ENCODE results near the gene SSH2.
"Not testable (repeated sequence)": the region's sequence is repeated elsewhere in the genome, so short reads cannot be mapped to it uniquely, and the experiment has no call there.

SSH2 gene

DNA sequence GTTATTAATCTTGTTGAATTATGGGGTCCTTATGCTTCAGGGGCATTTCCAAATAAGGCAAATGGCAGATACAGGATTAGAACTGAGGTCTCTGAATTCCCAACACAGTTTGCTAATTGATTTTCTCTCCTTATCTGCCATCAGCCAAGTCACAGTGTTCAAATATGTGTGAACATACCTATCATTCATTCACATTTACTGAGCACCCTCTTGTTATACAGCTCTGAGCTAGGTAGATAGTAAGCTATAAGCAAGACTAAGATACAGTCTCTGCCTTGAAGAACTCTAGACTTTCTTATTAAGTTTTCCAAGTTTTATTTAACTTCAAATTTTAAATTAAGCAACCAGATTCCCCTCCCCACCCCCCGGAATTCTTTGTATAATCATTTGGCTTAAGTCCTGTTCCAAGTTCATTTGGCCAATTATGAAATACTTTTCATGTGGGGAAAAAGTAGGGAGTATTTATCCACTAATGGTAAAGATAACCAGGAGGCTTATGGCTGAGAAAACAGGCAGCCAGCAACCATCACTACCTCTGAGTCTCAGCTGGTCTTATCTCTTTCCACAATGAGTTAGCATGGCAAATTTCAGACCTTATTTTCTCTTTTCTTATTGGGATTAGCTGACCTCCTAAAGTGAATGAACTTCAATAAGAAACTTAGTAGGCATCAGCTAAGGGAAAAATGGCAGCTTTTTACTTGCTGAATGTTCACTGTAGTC is 275.9 kb downstream of the SSH2 start:
- DNase-seq: no peak

DNA sequence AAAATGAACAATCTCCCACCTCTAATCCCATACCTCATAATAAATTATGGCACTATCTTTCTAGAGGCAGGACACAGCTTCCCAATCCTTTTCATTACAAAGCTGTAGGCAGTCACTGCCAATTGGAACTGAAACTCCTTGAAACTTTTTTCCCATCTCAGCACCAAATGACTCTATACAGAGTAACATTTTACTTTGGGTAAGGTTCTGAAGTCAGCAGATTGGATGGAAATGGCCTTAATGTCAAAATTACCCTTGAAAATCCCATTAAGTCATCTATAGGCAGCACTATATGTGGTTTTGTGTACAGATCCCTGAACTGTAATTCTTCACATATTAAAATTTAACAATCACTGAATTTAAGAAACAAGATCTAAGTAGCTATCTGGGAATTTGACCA is 277.1 kb downstream of the SSH2 start:
- DNase-seq: no peak

DNA sequence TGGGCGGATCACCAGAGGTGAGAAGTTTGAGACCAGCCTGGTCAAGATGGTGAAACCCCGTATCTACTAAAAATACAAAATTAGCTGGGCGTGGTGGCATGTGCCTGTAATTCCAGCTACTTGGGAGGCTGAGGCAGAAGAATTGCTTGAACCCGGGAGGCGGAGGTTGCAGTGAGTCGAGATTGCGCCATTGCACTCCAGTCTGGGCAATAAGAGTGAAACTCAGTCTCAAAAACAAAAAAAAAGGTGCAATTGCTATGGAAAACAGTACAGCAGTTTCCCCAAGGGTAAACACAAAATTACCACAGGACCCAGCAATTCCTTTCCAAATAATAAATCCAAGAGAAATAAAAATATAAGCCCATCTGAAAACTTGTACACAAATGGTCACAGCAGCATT is 278.1 kb downstream of the SSH2 start:
- not testable (repeated sequence) for DNase-seq

GRCh38 chr17:29650396-29650795 is 279.6 kb downstream of the SSH2 start:
- DNase-seq: no peak

- no peak for DNase-seq
These were observed 280.7 kb downstream of the SSH2 start for GRCh38 chr17:29649359-29649758.

- DNase-seq: no peak
These were observed 282.0 kb downstream of the SSH2 start for GRCh38 chr17:29648005-29648404.

DNA sequence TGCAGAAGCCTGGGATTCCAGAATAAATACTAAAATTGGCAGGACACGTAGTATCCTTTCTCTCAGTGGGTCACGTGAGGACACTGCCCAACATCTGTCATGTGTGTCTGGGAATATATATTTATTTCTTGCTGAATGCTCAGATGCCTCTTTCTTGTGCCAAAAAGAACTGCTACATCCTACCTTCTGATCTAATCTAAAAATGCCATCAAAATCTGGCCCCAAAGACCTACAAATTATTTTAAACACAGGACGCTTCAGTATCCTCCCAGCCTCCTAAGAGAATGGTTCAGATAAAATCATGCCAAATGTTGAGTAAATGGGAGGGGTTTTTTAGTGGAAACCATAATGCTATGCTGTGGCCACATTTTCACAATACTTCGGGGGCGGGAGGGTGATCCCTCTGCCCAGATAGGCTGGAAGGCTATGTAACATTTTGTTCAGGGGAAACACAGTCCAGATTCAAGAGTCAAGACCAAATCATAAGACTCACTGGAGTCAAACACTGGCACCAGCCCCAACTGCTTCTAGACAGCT is 284.4 kb downstream of the SSH2 start:
- no peak for DNase-seq

DNA sequence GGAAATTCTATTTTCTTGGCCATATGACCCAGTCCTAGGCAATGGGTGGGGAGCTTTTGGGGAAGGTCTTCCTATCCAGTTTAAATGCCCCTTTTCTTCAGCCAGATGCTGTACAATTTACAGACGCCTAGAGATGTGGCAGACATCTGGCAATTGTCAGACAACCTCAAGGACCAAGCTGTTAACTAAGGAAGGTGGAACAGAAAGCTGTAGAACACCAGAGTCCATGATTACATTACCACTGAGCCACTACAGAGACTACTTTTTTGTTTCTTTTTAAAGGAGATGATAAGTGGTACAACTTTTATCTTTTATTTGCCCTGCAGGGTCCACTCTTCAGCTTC is 286.2 kb downstream of the SSH2 start:
- DNase-seq: no peak

DNA sequence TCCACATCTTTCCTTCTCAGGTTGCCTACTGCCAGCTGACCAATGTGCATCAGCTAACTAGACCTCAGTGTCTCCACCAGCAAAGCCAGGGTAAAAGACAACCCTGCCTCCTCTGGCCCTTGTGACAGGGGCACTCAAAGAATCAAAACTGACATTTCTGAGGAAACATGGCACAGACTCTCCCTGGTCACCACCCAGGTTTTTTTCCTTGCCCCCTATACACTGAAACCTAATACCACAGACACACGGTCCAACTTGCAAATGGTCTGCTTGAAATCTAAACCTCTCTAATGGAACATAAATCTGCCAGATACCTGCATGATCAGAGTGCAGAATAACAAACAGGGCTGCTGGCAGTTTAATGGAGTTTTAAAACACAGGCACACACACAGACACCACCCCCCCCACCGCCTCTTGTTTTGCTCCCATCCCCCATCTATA is 287.8 kb downstream of the SSH2 start:
- DNase-seq: peak; percentile 69

DNA sequence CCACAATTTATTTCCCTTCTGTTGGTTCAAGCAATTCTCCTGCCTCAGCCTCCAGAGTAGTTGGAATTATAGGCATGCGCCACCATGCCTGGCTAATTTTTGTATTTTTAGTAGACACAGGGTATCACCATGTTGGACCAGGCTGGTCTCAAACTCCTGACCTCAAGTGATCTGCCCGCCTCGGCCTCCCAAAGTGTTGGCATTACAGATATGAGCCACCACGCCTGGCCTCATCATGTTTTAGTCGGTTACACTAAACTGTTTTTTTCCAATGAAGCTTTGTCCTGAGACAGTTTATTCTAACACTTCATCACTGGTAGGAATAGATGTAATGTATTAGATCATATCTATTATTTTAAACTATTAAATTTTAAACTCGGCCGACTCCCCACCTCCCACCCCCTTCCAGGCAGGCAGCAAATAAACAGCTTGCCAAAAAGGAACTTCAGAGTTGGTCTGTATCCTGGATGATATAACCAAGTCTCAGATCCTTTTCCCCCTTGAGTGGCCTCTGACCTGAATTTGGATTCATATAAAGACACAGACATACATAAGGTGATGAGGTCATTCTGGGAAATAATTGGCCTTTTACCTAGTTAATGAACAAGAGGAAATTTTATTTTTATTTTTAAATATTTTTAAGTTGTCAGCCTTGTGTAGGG is 288.9 kb downstream of the SSH2 start:
- DNase-seq: no peak

DNA sequence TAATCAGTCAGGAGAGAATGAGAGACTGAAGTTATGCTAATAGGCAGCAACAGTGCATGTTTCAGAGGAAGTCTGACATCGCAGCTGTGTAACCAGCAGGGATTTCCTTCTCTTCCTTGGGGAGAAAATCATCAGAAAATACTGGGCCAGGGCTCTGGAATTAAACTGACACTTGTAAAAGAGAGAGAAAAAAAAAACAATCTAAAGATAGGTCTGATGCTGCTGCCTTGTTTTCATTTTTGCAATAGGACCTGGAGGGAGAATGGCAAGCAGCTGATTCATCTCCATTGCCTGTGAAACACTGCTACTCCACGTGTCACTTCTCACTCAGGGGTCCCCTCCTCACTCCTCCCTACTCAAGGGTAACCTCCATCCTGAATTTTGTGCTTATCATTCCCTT is 289.6 kb downstream of the SSH2 start:
- no peak for DNase-seq

- DNase-seq: no peak
These were observed 296.1 kb downstream of the SSH2 start for GRCh38 chr17:29633886-29634285.

- DNase-seq: no peak
These were observed 299.3 kb downstream of the SSH2 start for GRCh38 chr17:29630630-29631193.

DNA sequence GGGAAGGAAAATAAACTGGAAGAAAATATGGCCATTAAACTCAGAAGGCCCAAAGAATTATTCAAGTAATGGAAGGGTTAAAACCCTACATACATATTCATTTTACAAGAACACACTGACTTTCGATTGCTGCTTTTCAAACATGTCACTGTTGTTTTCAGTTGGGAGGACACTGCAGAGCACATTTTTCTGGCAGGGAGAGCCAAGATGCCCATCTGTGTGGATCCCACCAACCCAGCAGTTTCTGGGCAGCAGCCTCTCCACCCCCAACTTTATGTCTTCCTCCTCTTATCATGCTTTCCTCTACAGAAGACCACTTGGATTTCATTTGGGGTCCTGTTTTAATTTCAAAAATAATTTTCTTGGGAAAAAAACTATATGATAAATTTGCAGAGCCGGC is 300.2 kb downstream of the SSH2 start:
- DNase-seq: no peak

DNA sequence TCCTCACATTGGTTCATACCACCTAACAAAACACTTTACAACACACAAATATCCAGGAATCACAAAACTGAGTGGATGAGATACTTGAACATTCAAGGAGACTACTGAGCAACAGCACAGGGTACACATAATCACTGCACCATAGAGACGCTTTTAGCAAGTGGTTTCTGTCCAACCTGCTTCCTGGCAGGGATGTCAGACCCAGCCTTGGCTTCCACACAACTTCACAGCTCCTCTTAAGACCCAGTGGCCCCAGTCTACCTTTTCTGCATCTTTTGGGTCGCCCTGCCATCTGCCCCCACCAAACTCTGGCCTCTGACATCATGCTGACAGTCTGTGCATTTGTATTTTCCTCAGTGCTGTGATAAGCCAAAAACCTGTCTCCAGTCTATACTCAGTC is 301.4 kb downstream of the SSH2 start:
- no peak for DNase-seq

- DNase-seq: no peak
These were observed 302.1 kb downstream of the SSH2 start for GRCh38 chr17:29627951-29628350.

GRCh38 chr17:29625037-29625750 is 304.8 kb downstream of the SSH2 start:
- DNase-seq: no peak

- no peak for DNase-seq
These were observed 305.4 kb downstream of the SSH2 start for GRCh38 chr17:29624586-29624985.

DNA sequence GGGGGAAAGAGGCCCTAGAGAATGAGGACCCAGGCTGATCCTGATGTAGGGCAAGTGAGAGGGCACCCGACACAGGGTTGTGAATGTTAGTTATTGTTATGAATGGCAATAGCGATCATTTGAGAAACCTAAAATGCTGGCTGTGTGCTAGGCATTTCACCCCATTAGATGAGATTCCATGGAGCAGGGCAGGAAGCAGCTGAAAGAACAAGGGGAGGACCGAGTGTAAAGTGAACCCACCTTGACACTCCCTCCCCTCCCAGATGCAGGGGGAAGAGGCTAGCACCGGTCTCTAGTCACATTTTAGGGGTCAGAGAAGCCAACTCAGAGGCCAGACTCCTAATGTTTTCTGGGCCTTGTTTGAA is 306.8 kb downstream of the SSH2 start:
- no peak for DNase-seq

DNA sequence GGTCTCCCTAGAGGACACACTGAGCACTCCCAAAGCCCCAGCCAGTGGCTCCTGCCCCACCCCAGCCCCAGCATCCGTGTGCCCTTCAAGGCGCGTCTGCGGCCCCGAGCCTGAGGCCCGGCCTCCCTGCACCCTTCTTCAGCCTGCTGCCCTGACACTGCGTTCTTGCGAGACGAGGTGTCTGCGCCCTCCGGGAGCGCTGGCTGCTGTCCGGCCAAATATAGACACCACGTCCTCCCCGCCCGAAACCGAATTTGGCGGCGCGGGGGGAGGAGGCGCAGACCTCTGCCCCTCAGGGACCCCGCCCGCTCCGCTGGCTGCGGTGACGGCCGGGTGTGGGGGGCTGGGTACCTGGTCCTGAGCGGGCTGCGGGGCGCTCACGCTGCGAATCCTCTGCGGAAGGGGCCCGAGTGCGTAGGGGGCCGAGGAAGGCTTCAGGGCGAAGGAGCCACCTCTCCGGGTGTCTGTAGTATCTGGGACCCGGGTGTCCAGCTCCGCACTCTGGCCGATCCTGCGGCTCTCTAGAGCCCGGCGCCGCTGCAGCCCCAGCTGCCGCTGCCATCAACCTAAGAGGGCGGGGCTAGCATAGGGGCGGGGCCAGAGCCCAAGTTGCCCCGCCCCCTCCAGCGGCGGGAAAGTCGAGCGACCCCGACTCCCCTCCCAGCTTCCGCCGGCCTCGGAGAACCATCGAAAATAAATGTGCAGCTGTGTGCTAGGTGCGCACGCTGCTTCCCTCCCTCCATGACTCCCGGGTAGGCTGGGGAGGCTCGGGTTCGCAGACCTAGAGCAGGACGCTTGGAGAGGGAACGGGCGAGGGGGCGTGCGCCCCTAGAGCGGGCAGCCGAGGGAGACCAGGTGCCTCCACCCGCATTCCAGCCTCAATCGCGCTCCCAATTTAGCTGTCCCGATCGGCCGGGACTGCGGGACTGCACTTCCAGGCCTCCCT is 307.4 kb downstream of the SSH2 start, which contains the start of gene CORO6:
Gene CORO6, minus strand, starts transcription at position 576 of the 946 bp plus-strand sequence. CDS start 1,491 bp downstream, outside the sequence.
- DNase-seq: no peak

GRCh38 chr17:29621751-29622194 is 308.3 kb downstream of the SSH2 start:
- DNase-seq: no peak

Measured in NCI-H2171 (cell line).